ENCODE measurements around the gene CCDC137. TPM values are rescaled to one million over a fixed set of nuclear protein-coding genes. Genes with fewer than 3 reads are reported as not detected.

CCDC137 gene
- total and polyA plus RNA-seq, 2 of the 13 experiments (the other 11 are each of a cell fraction or from before 2014, with no cell fraction given), result 14.6 to 39.1 TPM

- peak; percentile 92 for TF ChIP-seq HMGXB3 (CRISPR knock-in tag; IDR thresholded peaks at IDR 0.05; ENCODE audit: borderline replicate concordance)
- peak; percentile 72 for TF ChIP-seq HNF4A (CRISPR knock-in tag; IDR thresholded peaks at IDR 0.05)
- TF ChIP-seq NFYB (CRISPR knock-in tag; IDR thresholded peaks at IDR 0.05), result peak; percentile 51
- peak; percentile 98 for TF ChIP-seq ZSCAN9 (CRISPR knock-in tag; IDR thresholded peaks at IDR 0.05; ENCODE audit: borderline replicate concordance)
- TF ChIP-seq SRSF1 (optimal IDR thresholded peaks at IDR 0.05; ENCODE audit: low read depth, low read length), result peak; percentile 68
- TF ChIP-seq KLF12 (CRISPR knock-in tag; IDR thresholded peaks at IDR 0.05; ENCODE audit: borderline replicate concordance), result peak; percentile 88
- TF ChIP-seq SNAPC5 (CRISPR knock-in tag; IDR thresholded peaks at IDR 0.05; ENCODE audit: borderline replicate concordance), result peak; percentile 95; the same call in 1 of the 2 replicates
- no peak for TF ChIP-seq ZNF646 (CRISPR knock-in tag; IDR thresholded peaks at IDR 0.05)
- TF ChIP-seq ZNF737 (CRISPR knock-in tag; IDR thresholded peaks at IDR 0.05; ENCODE audit: borderline replicate concordance), result peak; percentile 71; the same call in 1 of the 2 replicates
- peak; percentile 100 for TF ChIP-seq ZSCAN31 (CRISPR knock-in tag; IDR thresholded peaks at IDR 0.05; ENCODE audit: low read depth)
- TF ChIP-seq YY1 (IDR thresholded peaks at IDR 0.05; ENCODE audit: insufficient read depth, insufficient replicate concordance, low read depth, low read length), result peak; percentile 77
- TF ChIP-seq ZGPAT (CRISPR knock-in tag; IDR thresholded peaks at IDR 0.05), result peak; percentile 98
- peak; percentile 98 for TF ChIP-seq ZNF264 (CRISPR knock-in tag; IDR thresholded peaks at IDR 0.05)
- no peak for TF ChIP-seq HMGA1 (CRISPR knock-in tag; conservative IDR thresholded peaks at IDR 0.05)
- peak in 1 of 2 experiments; percentile 92; a peak in 2 of 4 replicates for TF ChIP-seq ATF4 (CRISPR knock-in tag; IDR thresholded peaks at IDR 0.05)
These were observed 45.4 kb downstream of the CCDC137 start, which contains the start of gene SLC25A10 (continued) for GRCh38 chr17:81711814-81712467.
